Sigmoid colon (tissue), 4 donors: ENCODE results near the gene CORO1C.

Experiments used
- CTCF ChIP-seq, 4 experiments: fragments of 450-650 bp in 3 of 4; fragments of 200-600 bp in 1 of 4; IDR thresholded peaks; one replicate each; pipeline ENCODE4 v1.5.1; 2016 to 2019; ENCODE audit warnings: antibody characterized with exemption in 4 of 4, mild to moderate bottlenecking in 3 of 4, moderate library complexity in 2 of 4
- EP300 ChIP-seq, 4 donors: sonication (generic); formaldehyde crosslinking; IDR thresholded peaks; one replicate each; pipeline ENCODE4 v1.6.1; 2017; ENCODE audit warnings: antibody characterized with exemption in 4 of 4

GRCh38 chr12:108722463-108722862 lies 8.9 kb downstream of the CORO1C start:
- TF ChIP-seq CTCF (IDR thresholded peaks at IDR 0.05): no peak
- no peak for TF ChIP-seq EP300 (IDR thresholded peaks at IDR 0.05)
